ENCODE results near the gene CTU2.

The CTU2 gene

GRCh38 chr16:88760424-88761142 is 54.3 kb downstream of the CTU2 start:
- no peak for DNase-seq (ENCODE audit: low read depth, low spot score)

- DNase-seq (ENCODE audit: low read depth, low spot score) = no peak
Measured at GRCh38 chr16:88761143-88761534, 54.8 kb downstream of the CTU2 start.

- no peak for DNase-seq (ENCODE audit: low read depth, low spot score)
Measured at GRCh38 chr16:88761830-88762229, 55.5 kb downstream of the CTU2 start.

GRCh38 chr16:88762258-88762870 is 56.1 kb downstream of the CTU2 start:
- DNase-seq (ENCODE audit: low read depth, low spot score) = no peak

GRCh38 chr16:88762941-88763340 is 56.6 kb downstream of the CTU2 start:
- no peak for DNase-seq (ENCODE audit: low read depth, low spot score)

- DNase-seq (ENCODE audit: low read depth, low spot score) = no peak
Measured at GRCh38 chr16:88763502-88764053, 57.3 kb downstream of the CTU2 start.

- DNase-seq (ENCODE audit: low read depth, low spot score) = no peak
Measured at GRCh38 chr16:88764080-88764479, 57.8 kb downstream of the CTU2 start.

GRCh38 chr16:88764913-88765349 is 58.6 kb downstream of the CTU2 start:
- DNase-seq (ENCODE audit: low read depth, low spot score) = no peak
